ENCODE measurements around the gene HOXB6.

HOXB6 gene

DNA sequence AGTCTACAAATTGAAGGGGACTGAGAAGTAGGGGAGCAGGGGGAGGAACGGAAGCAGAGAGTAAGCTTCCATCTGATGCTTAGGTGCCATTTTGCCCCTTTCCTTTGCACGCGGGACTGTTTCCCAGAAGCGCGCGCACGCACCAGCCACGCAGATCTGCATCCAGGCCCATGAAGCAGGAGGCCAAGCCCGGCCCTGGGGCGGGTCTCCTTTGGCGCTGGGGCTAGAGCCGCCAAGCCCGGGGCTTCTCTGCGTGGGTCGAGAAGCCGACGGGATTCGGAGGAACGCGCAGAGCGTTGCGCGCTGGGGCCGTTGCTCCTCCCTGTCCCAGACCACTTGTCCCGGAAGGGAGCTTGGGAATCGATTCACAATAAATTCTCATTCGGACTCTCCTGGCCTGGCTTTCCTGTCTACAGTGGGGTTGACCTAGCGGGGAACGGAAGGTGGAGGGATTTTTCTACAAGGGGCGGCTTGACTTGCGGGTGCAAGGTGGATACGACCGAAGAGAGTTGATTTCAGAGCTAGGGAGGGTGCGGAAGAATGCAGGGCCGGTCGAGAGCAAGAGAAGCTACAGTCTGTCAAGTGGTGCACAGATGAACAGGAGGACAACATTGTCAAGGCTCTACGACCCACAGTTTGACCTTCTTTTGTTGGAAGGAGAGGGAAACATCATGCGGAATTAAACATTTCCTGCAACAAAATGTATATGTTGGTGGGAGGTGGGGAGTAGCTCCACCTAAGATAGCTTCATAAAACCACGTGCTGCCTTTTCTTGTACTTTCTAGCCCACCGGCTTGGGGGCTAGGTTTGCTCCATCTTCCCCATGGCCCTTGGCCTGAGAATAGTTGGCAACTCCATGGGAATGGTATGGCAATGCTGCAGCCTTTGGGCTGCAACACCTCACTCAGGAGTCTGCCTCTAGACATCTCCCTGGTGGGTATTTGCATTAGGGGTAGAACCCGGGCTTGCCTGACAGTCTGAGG, 16.9 kb upstream of the HOXB6 start:
- Histone ChIP-seq H3K9me3 (ENCODE audit: control insufficient read depth in 2 of 2, low read length in 2 of 2) (no peaks in the 10 kb centered on the region), H3K4me3 (ENCODE audit: low read length in 2 of 2) (no peak overlapping the region), H3K9ac (ENCODE audit: low read depth in 1 of 2, low read length in 2 of 2) (peak overlapping the region in 1 of 2 donors; percentile 49), H3K36me3 (ENCODE audit: control insufficient read depth in 2 of 2, insufficient read depth in 2 of 2, low read length in 2 of 2) (no peaks in the 10 kb centered on the region), H3K27ac (ENCODE audit: low read depth in 2 of 2, low read length in 2 of 2) (peak overlapping the region in 1 of 2 donors; percentile 2), H3K27me3 (ENCODE audit: control insufficient read depth in 2 of 2, insufficient read depth in 2 of 2, low read length in 2 of 2) (peaks cover 16 to 37% of the 10 kb centered on the region in 2 donors), H3K4me1 (ENCODE audit: control insufficient read depth in 2 of 2, insufficient read depth in 2 of 2, low read length in 2 of 2) (peaks cover 42 to 47% of the 10 kb centered on the region in 2 donors)

DNA sequence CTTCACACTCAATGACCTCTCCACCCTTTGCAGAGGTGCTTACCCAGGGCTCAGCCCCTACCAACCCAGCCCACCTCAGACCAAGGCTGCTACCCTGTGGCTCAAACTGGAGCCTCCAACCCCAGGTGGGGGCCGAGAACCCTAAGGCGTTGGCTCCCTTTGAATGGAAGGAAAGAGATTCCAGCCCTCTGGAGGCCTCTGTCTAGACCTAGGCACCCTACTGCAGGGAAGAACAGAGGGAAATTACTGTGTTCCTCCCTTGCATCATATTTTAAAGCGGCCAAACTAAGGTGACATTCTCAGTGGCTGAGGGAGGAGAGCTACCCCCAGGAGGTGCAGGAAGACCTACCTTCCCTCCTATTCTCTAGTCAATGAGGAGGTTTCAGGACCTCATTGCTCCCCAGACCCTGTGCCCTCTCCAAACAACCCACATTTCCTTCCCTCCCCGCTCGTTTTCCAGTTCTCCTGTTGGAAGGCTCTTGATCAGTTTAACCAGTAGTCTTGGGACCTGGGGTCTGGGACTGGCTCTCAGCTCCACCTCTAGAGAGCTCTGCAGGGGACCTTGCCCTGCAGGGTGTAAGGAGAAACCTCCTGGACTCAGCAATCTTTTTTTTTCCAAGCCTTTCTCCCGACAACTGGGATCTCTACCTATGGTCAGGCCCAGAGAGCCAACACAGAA, 15.8 kb upstream of the HOXB6 start:
- Histone ChIP-seq H3K4me3 (ENCODE audit: low read length in 2 of 2) (peak overlapping the region in 1 of 2 donors; percentile 48), H3K4me1 (ENCODE audit: control insufficient read depth in 2 of 2, insufficient read depth in 2 of 2, low read length in 2 of 2) (peaks cover 45 to 46% of the 10 kb centered on the region in 2 donors), H3K9me3 (ENCODE audit: control insufficient read depth in 2 of 2, low read length in 2 of 2) (no peaks in the 10 kb centered on the region), H3K36me3 (ENCODE audit: control insufficient read depth in 2 of 2, insufficient read depth in 2 of 2, low read length in 2 of 2) (no peaks in the 10 kb centered on the region), H3K27ac (ENCODE audit: low read depth in 2 of 2, low read length in 2 of 2) (peak overlapping the region; percentile 5 to 71), H3K9ac (ENCODE audit: low read depth in 1 of 2, low read length in 2 of 2) (no peak overlapping the region), H3K27me3 (ENCODE audit: control insufficient read depth in 2 of 2, insufficient read depth in 2 of 2, low read length in 2 of 2) (peaks cover 27 to 45% of the 10 kb centered on the region in 2 donors)

DNA sequence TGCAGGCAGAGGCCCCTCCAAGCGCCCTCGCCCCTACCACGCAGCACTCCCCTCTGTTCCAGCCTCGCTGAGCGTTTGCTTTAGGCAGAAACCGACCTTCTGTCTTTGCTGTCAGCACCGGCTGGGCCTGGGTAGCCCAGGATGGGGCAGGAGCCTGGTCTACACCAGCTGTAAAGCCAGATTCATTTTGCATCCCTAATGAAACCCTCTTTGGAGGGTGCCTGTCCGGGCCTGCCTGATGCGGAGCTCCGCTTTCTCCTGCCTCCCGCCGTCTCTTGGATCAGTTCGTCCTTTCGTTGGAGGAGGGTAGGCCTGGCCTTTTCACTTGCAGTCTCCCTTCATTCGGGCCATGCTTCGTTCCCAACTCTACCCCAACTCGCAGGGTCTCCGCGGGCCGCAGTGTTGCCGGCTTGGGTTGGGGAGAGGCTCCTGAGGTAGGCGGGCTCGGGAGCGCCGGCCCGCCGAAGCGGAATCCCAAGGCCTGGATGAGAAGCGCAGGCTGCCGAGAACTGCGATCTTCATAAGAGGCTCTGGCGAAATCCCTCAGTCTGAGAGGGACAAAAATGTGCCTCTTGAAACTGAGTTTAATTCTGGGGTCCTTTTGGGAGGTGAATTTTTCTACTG, 15.2 kb upstream of the HOXB6 start:
- Histone ChIP-seq H3K27me3 (ENCODE audit: control insufficient read depth in 2 of 2, insufficient read depth in 2 of 2, low read length in 2 of 2) (peaks cover 33 to 49% of the 10 kb centered on the region in 2 donors), H3K4me3 (ENCODE audit: low read length in 2 of 2) (peak overlapping the region; percentile 38 to 48)

DNA sequence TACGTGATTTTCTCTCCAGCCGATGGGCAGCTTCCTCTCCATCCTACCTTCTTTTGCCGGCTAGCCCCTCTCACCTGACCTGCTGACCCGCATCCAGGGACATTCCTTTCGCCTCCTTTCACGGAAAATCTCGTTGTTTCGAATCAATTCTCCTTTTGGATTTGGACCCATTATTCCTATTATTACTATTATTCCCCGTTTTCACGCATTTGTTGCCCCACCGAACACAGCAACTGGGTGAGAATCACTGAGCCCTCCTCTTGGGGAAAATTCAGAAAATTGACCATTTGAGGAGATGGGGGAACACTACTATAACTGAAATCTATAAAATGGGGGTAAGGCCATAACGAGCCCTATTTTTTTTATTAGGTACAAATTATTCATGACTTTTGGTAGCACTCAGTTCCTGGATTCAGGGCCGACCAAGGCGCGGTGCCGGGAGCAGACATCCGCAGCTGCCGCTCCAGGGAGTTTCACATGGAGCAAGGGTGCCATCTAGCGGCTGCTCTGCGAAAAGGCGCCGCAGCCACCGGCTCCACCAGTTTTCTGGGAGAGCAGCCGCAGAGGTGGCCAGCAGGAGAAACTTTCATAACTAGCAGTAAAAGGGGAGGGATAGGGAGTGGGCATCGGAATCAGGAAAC, 13.6 kb upstream of the HOXB6 start:
- no peaks in the 10 kb centered on the region for H3K36me3 ChIP-seq (ENCODE audit: control insufficient read depth in 2 of 2, insufficient read depth in 2 of 2, low read length in 2 of 2)
- H3K27me3 ChIP-seq (ENCODE audit: control insufficient read depth in 2 of 2, insufficient read depth in 2 of 2, low read length in 2 of 2) = peaks cover 42 to 46% of the 10 kb centered on the region in 2 donors
- H3K4me3 ChIP-seq (ENCODE audit: low read length in 2 of 2) = peak overlapping the region; percentile 56 to 61
- no peaks in the 10 kb centered on the region for H3K9me3 ChIP-seq (ENCODE audit: control insufficient read depth in 2 of 2, low read length in 2 of 2)
- peak overlapping the region; percentile 76 for H3K27ac ChIP-seq (ENCODE audit: low read depth in 2 of 2, low read length in 2 of 2)
- peak overlapping the region; percentile 13 to 24 for H3K9ac ChIP-seq (ENCODE audit: low read depth in 1 of 2, low read length in 2 of 2)
- peaks cover 44 to 47% of the 10 kb centered on the region in 2 donors for H3K4me1 ChIP-seq (ENCODE audit: control insufficient read depth in 2 of 2, insufficient read depth in 2 of 2, low read length in 2 of 2)

More for the DNA sequence above, 15.2 kb upstream of the HOXB6 start:
- Histone ChIP-seq H3K9ac (ENCODE audit: low read depth in 1 of 2, low read length in 2 of 2) (peak overlapping the region in 1 of 2 donors; percentile 45), H3K36me3 (ENCODE audit: control insufficient read depth in 2 of 2, insufficient read depth in 2 of 2, low read length in 2 of 2) (no peaks in the 10 kb centered on the region), H3K9me3 (ENCODE audit: control insufficient read depth in 2 of 2, low read length in 2 of 2) (no peaks in the 10 kb centered on the region), H3K27ac (ENCODE audit: low read depth in 2 of 2, low read length in 2 of 2) (peak overlapping the region; percentile 63 to 71), H3K4me1 (ENCODE audit: control insufficient read depth in 2 of 2, insufficient read depth in 2 of 2, low read length in 2 of 2) (peaks cover 40 to 42% of the 10 kb centered on the region in 2 donors)

DNA sequence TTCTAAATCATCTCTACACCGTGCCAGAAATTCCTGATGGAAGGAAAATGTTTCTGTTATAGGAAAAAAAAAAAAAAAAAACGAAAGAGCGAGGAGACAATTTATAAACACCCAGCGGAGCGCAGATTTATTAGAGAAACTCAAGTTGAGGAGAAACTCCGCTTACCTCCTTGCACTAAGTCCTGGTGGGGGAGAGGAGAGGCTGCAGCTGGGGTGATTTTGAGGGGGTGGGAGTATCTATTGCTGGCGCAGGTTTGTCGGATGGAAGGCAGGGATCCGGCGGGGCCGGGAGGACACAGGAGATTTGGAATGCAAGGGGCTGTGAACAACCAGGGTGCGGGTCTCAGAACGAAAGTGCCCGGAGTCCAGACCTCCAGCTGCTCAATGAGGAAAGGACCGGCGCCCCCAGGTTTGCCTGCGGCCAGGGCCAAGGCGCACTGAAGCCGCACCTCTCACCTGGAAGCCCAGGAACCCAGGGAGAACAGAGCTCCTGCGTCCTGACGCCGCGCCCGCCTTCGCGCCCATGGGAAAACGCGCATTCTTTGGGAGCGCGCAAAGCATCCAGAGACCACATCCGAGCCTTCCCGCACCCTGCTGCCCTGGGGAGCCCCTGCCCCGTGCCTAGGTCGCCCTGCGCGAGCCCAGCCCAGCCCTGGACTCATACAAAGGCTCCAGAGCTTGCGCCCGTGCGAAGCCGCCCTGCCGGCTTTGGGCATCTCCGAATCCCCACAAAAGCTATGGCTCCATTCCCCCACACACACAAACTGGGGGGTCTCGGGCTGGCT, 12.9 kb upstream of the HOXB6 start:
- Histone ChIP-seq H3K9me3 (ENCODE audit: control insufficient read depth in 2 of 2, low read length in 2 of 2) (no peaks in the 10 kb centered on the region), H3K27me3 (ENCODE audit: control insufficient read depth in 2 of 2, insufficient read depth in 2 of 2, low read length in 2 of 2) (peaks cover 43% of the 10 kb centered on the region in 2 donors), H3K27ac (ENCODE audit: low read depth in 2 of 2, low read length in 2 of 2) (no peak overlapping the region), H3K36me3 (ENCODE audit: control insufficient read depth in 2 of 2, insufficient read depth in 2 of 2, low read length in 2 of 2) (no peaks in the 10 kb centered on the region), H3K4me3 (ENCODE audit: low read length in 2 of 2) (peak overlapping the region; percentile 34 to 50), H3K9ac (ENCODE audit: low read depth in 1 of 2, low read length in 2 of 2) (peak overlapping the region; percentile 24 to 25), H3K4me1 (ENCODE audit: control insufficient read depth in 2 of 2, insufficient read depth in 2 of 2, low read length in 2 of 2) (peaks cover 44 to 47% of the 10 kb centered on the region in 2 donors)

DNA sequence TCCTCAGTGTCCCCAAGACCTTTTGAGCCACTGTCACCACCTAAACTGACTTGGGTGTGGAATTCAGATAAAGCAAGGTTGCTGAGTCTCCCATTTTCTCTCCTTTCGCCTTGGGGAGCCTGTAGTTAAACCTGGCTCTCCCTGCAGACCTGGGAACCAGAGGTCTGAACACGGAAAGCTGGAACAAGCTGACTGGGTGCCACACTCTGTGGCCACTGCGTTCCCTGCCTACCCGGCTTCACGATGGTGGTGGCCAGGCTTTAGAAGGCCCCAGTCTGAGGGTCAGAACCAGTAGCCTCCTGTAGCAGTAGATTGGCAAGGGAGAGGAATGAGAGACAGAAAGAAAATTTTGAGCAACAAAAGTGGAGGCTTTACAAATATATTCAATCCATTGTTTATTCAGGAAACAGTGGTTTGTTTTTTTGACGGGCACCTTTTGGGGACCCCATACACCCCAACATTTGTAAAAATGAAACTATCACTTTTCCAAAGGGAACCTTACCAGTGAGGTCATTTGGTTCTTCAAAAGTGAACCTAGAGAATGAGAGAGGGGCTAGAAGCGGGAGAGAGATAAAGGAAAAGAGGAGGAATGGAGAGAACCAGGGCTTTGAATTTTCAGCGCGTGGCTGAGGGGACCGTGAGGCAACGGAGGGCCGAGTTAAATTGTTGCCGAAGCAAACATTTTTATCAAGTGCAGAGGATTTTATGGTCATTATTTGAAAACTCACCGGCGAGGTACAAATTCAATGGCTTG, 12.1 kb upstream of the HOXB6 start:
- no peaks in the 10 kb centered on the region for H3K9me3 ChIP-seq (ENCODE audit: control insufficient read depth in 2 of 2, low read length in 2 of 2)

DNA sequence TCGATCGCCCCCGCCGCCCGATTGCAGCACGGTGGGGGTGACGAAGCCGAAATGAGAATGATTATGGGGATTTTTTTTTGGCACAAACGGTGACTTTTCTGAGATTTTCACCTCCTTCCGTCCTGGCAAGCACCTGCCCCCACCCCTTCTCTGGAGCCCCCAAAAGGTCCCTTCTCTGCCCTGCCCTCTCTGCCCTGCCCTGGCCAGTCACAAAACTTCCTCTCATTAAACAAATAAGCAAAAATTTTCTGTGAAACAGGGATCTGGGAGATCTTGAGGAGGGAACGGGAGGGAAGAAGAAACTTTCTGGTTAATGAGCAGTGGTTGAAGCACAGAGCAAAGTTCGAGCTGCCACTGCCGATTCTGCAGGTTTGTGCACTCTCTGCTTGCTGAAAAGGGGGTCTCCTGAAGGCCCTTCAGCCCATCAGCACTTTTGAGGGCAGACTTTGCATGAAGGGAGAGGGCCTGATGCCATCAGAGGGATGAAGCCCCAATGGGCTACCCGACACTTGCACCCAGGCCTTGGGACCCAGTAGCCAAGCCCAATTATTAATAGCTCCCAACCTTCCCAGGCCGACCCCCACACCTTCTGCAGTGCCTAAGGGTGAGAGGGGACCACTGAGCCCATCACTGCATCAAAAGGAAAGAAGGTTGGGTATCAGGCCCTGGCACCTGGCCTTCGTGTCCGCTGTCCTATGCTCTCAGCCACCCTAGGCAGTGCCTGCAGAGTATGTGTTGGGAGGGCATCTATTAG, 11.4 kb upstream of the HOXB6 start:
- H3K27ac ChIP-seq (ENCODE audit: low read depth in 2 of 2, low read length in 2 of 2) = peak overlapping the region in 1 of 2 donors; percentile 27
- H3K9me3 ChIP-seq (ENCODE audit: control insufficient read depth in 2 of 2, low read length in 2 of 2) = no peaks in the 10 kb centered on the region
- H3K27me3 ChIP-seq (ENCODE audit: control insufficient read depth in 2 of 2, insufficient read depth in 2 of 2, low read length in 2 of 2) = peaks cover 35 to 46% of the 10 kb centered on the region in 2 donors
- H3K4me3 ChIP-seq (ENCODE audit: low read length in 2 of 2) = peak overlapping the region; percentile 6 to 62
- no peak overlapping the region for H3K9ac ChIP-seq (ENCODE audit: low read depth in 1 of 2, low read length in 2 of 2)
- no peaks in the 10 kb centered on the region for H3K36me3 ChIP-seq (ENCODE audit: control insufficient read depth in 2 of 2, insufficient read depth in 2 of 2, low read length in 2 of 2)
- peaks cover 37 to 41% of the 10 kb centered on the region in 2 donors for H3K4me1 ChIP-seq (ENCODE audit: control insufficient read depth in 2 of 2, insufficient read depth in 2 of 2, low read length in 2 of 2)

More for the DNA sequence above, 12.1 kb upstream of the HOXB6 start:
- Histone ChIP-seq H3K9ac (ENCODE audit: low read depth in 1 of 2, low read length in 2 of 2) (peak overlapping the region in 1 of 2 donors; percentile 25), H3K36me3 (ENCODE audit: control insufficient read depth in 2 of 2, insufficient read depth in 2 of 2, low read length in 2 of 2) (no peaks in the 10 kb centered on the region), H3K4me1 (ENCODE audit: control insufficient read depth in 2 of 2, insufficient read depth in 2 of 2, low read length in 2 of 2) (peaks cover 41 to 47% of the 10 kb centered on the region in 2 donors), H3K27me3 (ENCODE audit: control insufficient read depth in 2 of 2, insufficient read depth in 2 of 2, low read length in 2 of 2) (peaks cover 43 to 46% of the 10 kb centered on the region in 2 donors), H3K27ac (ENCODE audit: low read depth in 2 of 2, low read length in 2 of 2) (peak overlapping the region in 1 of 2 donors; percentile 27), H3K4me3 (ENCODE audit: low read length in 2 of 2) (peak overlapping the region; percentile 34 to 50)

Measured in mucosa of rectum (tissue), 2 donors.